K562 (cell line): ENCODE data around the gene LRRC38. TPM values are rescaled to one million over a fixed set of nuclear protein-coding genes. Genes with fewer than 3 reads are reported as not detected.

Experiments
- ATAC-seq: fragments of 200-7000 bp; cut with Tn5 transposase; 3 replicates; pipeline ENCODE4 v1.9.1; 2020; ENCODE audit warnings: moderate library complexity
- BruUV-seq: library from RNA; stranded (reverse); fragments of 400-500 nt; replicated peaks from 2 replicates; lab custom pipeline; 2021; lab: Mats Ljungman, UMichigan
- CTCF ChIA-PET: fragments of 300-600 bp; formaldehyde crosslinking; extraction: SDS; loops from one replicate; lab custom pipeline; 2021; ENCODE audit warnings: low intra/inter-chr PET ratio; lab: Yijun Ruan, JAX
- POLR2A ChIA-PET: fragments of 300-600, 350-650 bp; sonication (Branson Sonifier 250); formaldehyde crosslinking; extraction: SDS; loops from one replicate; lab custom pipeline; 2021; ENCODE audit warnings: antibody characterized with exemption, inconsistent platforms; lab: Yijun Ruan, JAX
- DNase-seq, 4 experiments: peaks; one replicate each; pipeline versions ENCODE4 v3.0.0 to v3.0.0-alpha.2; 2011 to 2018; ENCODE audit warnings: low spot score in 3 of 4, mixed read lengths in 3 of 4; ENCODE audit errors: extremely low read depth in 1 of 4
- FAIRE-seq: peaks from 2 replicates; lab custom pipeline; 2011; peaks lifted over from hg19 to GRCh38; lab: Jason Lieb, UNC
- H2AFZ ChIP-seq: 2 replicates; pipeline ENCODE4 v1.6.0; 2011; ENCODE audit warnings: low read depth, low read length, control low read depth, inconsistent platforms
- H3K27ac ChIP-seq: fragments of 200-600 bp; 3 replicates; pipeline ENCODE4 v1.8.0; 2011; ENCODE audit warnings: low read depth, mild to moderate bottlenecking, control low read depth, inconsistent platforms, low read length, moderate library complexity, mixed read lengths; ENCODE audit errors: extremely low read depth
- H3K27me3 ChIP-seq, 2 experiments: fragments of 300-600 bp in 1 of 2; 2 replicates in 1 of 2; 3 replicates in 1 of 2; pipeline versions ENCODE4 v1.6.0 to v1.8.0; 2011; ENCODE audit warnings: inconsistent platforms in 2 of 2, low read length in 2 of 2, mild to moderate bottlenecking in 1 of 2, mixed read lengths in 1 of 2, moderate library complexity in 1 of 2; ENCODE audit not compliant: control insufficient read depth in 2 of 2, insufficient read depth in 2 of 2
- H3K36me3 ChIP-seq: fragments of 300-600 bp; 3 replicates; pipeline ENCODE4 v1.8.0; 2011; ENCODE audit warnings: mild to moderate bottlenecking, low read length, inconsistent platforms; ENCODE audit not compliant: control insufficient read depth, insufficient read depth
- H3K4me1 ChIP-seq, 2 experiments: fragments of 200-600 bp in 1 of 2; replicated peaks in 1 of 2; 2 replicates in 1 of 2; 3 replicates in 1 of 2; pipeline versions ENCODE4 v1.5.1 to v1.8.0; 2011; ENCODE audit warnings: inconsistent platforms in 2 of 2, low read length in 2 of 2, mild to moderate bottlenecking in 1 of 2, mixed read lengths in 1 of 2, moderate library complexity in 1 of 2; ENCODE audit not compliant: control insufficient read depth in 2 of 2, insufficient read depth in 2 of 2
- H3K4me2 ChIP-seq: 2 replicates; pipeline ENCODE4 v1.6.1; 2011; ENCODE audit warnings: low read length, control low read depth, inconsistent platforms, mixed read lengths; ENCODE audit not compliant: insufficient read depth
- H3K4me3 ChIP-seq: fragments of 200-600 bp; sonication (generic), shearing (Covaris generic); 2 replicates; pipeline ENCODE4 v1.5.1; 2016; ENCODE audit warnings: control low read depth, inconsistent platforms
- H3K79me2 ChIP-seq: fragments of 200-600 bp; 3 replicates; pipeline ENCODE4 v1.8.0; 2011; ENCODE audit warnings: low read length, inconsistent platforms; ENCODE audit not compliant: control insufficient read depth, insufficient read depth
- H3K9ac ChIP-seq, 2 experiments: 2 replicates each; pipeline versions ENCODE4 v1.6.0 to v1.6.1; 2011; ENCODE audit warnings: low read depth in 2 of 2, low read length in 2 of 2, control low read depth in 1 of 2, inconsistent platforms in 1 of 2, mild to moderate bottlenecking in 1 of 2, mixed read lengths in 1 of 2; ENCODE audit not compliant: insufficient read depth in 1 of 2
- H3K9me1 ChIP-seq: one replicate; pipeline ENCODE4 v1.6.0; 2011; ENCODE audit warnings: inconsistent platforms, mild to moderate bottlenecking, low read length, moderate library complexity; ENCODE audit not compliant: control insufficient read depth, insufficient read depth
- H3K9me3 ChIP-seq: replicated peaks from 2 replicates; pipeline ENCODE4 v1.5.1; 2011; ENCODE audit warnings: low read depth, low read length, inconsistent platforms; ENCODE audit not compliant: control insufficient read depth, insufficient read depth
- H4K20me1 ChIP-seq: replicated peaks from 2 replicates; pipeline ENCODE4 v1.6.1; 2011; ENCODE audit warnings: low read length, inconsistent platforms, mixed read lengths; ENCODE audit not compliant: control insufficient read depth, insufficient read depth
- CBFB ChIP-seq: sonication (generic); formaldehyde crosslinking; IDR thresholded peaks from 2 replicates; pipeline ENCODE4 v1.4.0; 2020; ENCODE audit warnings: mild to moderate bottlenecking, missing genetic modification reagents
- FOXA3 ChIP-seq, 2 experiments: fragments of 450-650 bp in 1 of 2; sonication (generic) in 1 of 2; formaldehyde crosslinking; IDR thresholded peaks in 1 of 2; conservative IDR thresholded peaks in 1 of 2; 2 replicates each; pipeline versions ENCODE4 v1.4.0 to v1.8.0; 2020 to 2022; ENCODE audit warnings: mild to moderate bottlenecking in 2 of 2, missing genetic modification reagents in 1 of 2
- KDM2B ChIP-seq: fragments of 250-450 bp; sonication (Bioruptor Pico); IDR thresholded peaks from 2 replicates; pipeline ENCODE4 v1.8.0; 2021; ENCODE audit warnings: mild to moderate bottlenecking, moderate library complexity
- MEF2A ChIP-seq: IDR thresholded peaks from 2 replicates; pipeline ENCODE4 v1.6.1; 2011; ENCODE audit warnings: low read depth, mild to moderate bottlenecking, low read length, moderate library complexity; ENCODE audit not compliant: control insufficient read depth
- MTA2 ChIP-seq: fragments of 450-650 bp; IDR thresholded peaks from 2 replicates; pipeline ENCODE4 v1.6.1; 2016; ENCODE audit warnings: low read depth
- TARDBP ChIP-seq: fragments of 450-650 bp; IDR thresholded peaks from 2 replicates; pipeline ENCODE4 v1.6.1; 2016
- TCF3 ChIP-seq: sonication (generic); formaldehyde crosslinking; IDR thresholded peaks from 2 replicates; pipeline ENCODE4 v1.4.0; 2020; ENCODE audit warnings: mild to moderate bottlenecking, missing genetic modification reagents
- ZBTB1 ChIP-seq: sonication (generic); formaldehyde crosslinking; IDR thresholded peaks from 2 replicates; pipeline ENCODE4 v1.8.1; 2023; ENCODE audit warnings: missing genetic modification reagents, low read depth, mild to moderate bottlenecking, borderline replicate concordance
- ZBTB43 ChIP-seq: sonication (generic); formaldehyde crosslinking; IDR thresholded peaks from 2 replicates; pipeline ENCODE4 v1.8.0; 2023; ENCODE audit warnings: mild to moderate bottlenecking, missing genetic modification reagents
- ZNF253 ChIP-seq: fragments of 250-450 bp; sonication (Bioruptor Pico); conservative IDR thresholded peaks from 2 replicates; pipeline ENCODE4 v1.6.1; 2021; ENCODE audit warnings: mild to moderate bottlenecking
- ZNF696 ChIP-seq: fragments of 250-450 bp; sonication (Bioruptor Pico); conservative IDR thresholded peaks from 2 replicates; pipeline ENCODE4 v1.4.0; 2020; ENCODE audit warnings: mild to moderate bottlenecking, moderate library complexity
- WGBS: fragments of 100-300 bp; shearing (Covaris generic); methylation state at CpG from one replicate; pipeline ENCODE4 v1.1.6; 2016; ENCODE audit warnings: low coverage, mixed read lengths; ENCODE audit not compliant: insufficient coverage; ENCODE audit errors: missing lambda C conversion rate; 5-methylcytosine and 5-hydroxymethylcytosine counted together
- in situ Hi-C: fragments of 300-500 bp; cut with MboI; formaldehyde crosslinking; loops from 4 replicates; pipeline ENCODE4 v1.15.0; 2018; ENCODE audit warnings: inconsistent platforms, mixed read lengths
- intact Hi-C: fragments of 100-400 bp; cut with micrococcal nuclease; formaldehyde crosslinking; loops from 2 replicates; pipeline ENCODE4 v1.14.2; 2022
- polyA plus RNA-seq, 8 experiments: library from polyadenylated mRNA; depleted of rRNA in 4 of 8; stranded (reverse) in 5 of 8; unstranded in 3 of 8; fragments of >200 nt; fragmentation: Nextera tagmentation in 2 of 8; fragmentation: Illumina TruSeq in 1 of 8; extraction: Ambion mirVana in 2 of 8; extraction: Trizol in 1 of 8; gene quantifications; 2 replicates each; pipeline versions ENCODE4 v1.2.1 to v1.2.3, GENCODE V29; 2011 to 2014; ENCODE audit warnings: inconsistent platforms in 1 of 8, missing spikeins in 1 of 8
- total RNA-seq, 7 experiments: library from RNA; depleted of rRNA in 6 of 7; stranded (reverse); fragments of >200 nt in 6 of 7; fragmentation: Illumina TruSeq in 2 of 7; extraction: Trizol in 2 of 7; gene quantifications; 2 replicates each; pipeline versions ENCODE4 v1.2.1 to v1.2.3, GENCODE V29; 2011 to 2021; ENCODE audit warnings: low replicate concordance in 1 of 7
- TF ChIP-seq, protein P1 (sequence below), 3 experiments: IDR thresholded peaks in 2 of 3; conservative IDR thresholded peaks in 1 of 3; 2 replicates each; pipeline ENCODE4 v1.5.1; 2011 to 2012; ENCODE audit warnings: low read length in 3 of 3, mild to moderate bottlenecking in 3 of 3, control low read depth in 2 of 3, improper control_type of control experiment in 1 of 3, inconsistent platforms in 1 of 3, low read depth in 1 of 3, mixed read lengths in 1 of 3, moderate library complexity in 1 of 3; ENCODE audit not compliant: insufficient read depth in 2 of 3

Gene LRRC38
- total and polyA plus RNA-seq, 9 of the 15 experiments (the other 6 are each of a cell fraction or from before 2014, with no cell fraction given), result not detected

DNA sequence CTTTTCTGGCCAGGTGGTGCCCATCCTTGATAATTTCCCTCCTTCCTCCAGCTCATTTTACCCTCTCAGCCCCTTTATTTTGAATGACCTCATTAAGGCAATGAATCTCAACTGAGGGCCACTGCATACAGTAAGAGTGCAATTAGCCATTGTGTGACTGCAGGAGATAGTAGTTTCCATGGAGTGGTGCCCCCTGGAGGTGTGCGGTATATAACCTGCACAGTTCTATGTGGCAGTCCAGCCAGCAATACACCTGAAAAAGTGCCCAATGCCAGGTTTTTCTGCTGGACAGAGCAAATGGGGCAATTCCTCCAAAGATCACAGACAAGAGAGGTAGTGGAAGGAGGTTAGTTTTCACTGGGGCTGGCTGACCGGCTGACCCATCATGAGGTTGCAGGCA, 25.9 kb upstream of the LRRC38 start:
- Histone ChIP-seq H3K9me3 (no peaks in the 10 kb centered on the region), H3K36me3 (no peaks in the 10 kb centered on the region), H2AFZ (no peak overlapping the region), H3K4me2 (no peak overlapping the region)
- in situ Hi-C loops, result no loop called here
- TF ChIP-seq, protein P1, sequence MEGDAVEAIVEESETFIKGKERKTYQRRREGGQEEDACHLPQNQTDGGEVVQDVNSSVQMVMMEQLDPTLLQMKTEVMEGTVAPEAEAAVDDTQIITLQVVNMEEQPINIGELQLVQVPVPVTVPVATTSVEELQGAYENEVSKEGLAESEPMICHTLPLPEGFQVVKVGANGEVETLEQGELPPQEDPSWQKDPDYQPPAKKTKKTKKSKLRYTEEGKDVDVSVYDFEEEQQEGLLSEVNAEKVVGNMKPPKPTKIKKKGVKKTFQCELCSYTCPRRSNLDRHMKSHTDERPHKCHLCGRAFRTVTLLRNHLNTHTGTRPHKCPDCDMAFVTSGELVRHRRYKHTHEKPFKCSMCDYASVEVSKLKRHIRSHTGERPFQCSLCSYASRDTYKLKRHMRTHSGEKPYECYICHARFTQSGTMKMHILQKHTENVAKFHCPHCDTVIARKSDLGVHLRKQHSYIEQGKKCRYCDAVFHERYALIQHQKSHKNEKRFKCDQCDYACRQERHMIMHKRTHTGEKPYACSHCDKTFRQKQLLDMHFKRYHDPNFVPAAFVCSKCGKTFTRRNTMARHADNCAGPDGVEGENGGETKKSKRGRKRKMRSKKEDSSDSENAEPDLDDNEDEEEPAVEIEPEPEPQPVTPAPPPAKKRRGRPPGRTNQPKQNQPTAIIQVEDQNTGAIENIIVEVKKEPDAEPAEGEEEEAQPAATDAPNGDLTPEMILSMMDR (IDR thresholded peaks at IDR 0.05 in 2 of 3, conservative IDR thresholded peaks at IDR 0.05 in 1 of 3; ENCODE audit: insufficient read depth in 2 of 3, low read depth in 1 of 3, low read length in 3 of 3), result peak in 2 of 3 experiments; percentile 1 to 10; a peak in 2 of 6 replicates
- no peak for TF ChIP-seq KDM2B (CRISPR knock-in tag)
- TF ChIP-seq CBFB (CRISPR knock-in tag), result no peak
- TF ChIP-seq, all 486 proteins: peak for 1
- Histone ChIP-seq H3K9me1 (no peaks in the 10 kb centered on the region), H3K9ac (no peak overlapping the region), H4K20me1 (no peaks in the 10 kb centered on the region; the same call in 1 of the 2 replicates), H3K4me1 (no peaks in the 10 kb centered on the region), H3K4me3 (no peak overlapping the region), H3K79me2 (no peaks in the 10 kb centered on the region), H3K27ac (no peak overlapping the region), H3K27me3 (peaks cover 15 to 57% of the 10 kb centered on the region in 2 experiments; a peak in 3 of 5 replicates)
- FAIRE-seq (no peak), ATAC-seq (no peak), DNase-seq (no peak)
- ChIA-PET CTCF (interaction anchor here (0.6 kb wide), 1 partner anchor 88 kb away, joined by 4 read pairs; no protein-coding TSS in a partner anchor), POLR2A (no interaction called here)
- no TSS peak for BruUV-seq
- 0% methylated on average over 2 of the region's 2 CpGs for WGBS
- intact Hi-C loops, result no loop called here

GRCh38 chr1:13538832-13539231, 25.0 kb upstream of the LRRC38 start:
- Histone ChIP-seq H3K27me3 (peaks cover 15 to 52% of the 10 kb centered on the region in 2 experiments; a peak in 3 of 5 replicates), H3K9ac (no peak overlapping the region), H4K20me1 (no peaks in the 10 kb centered on the region; the same call in 1 of the 2 replicates), H3K9me1 (no peaks in the 10 kb centered on the region), H3K36me3 (no peaks in the 10 kb centered on the region), H3K4me1 (no peaks in the 10 kb centered on the region), H2AFZ (no peak overlapping the region), H3K27ac (no peak overlapping the region), H3K79me2 (no peaks in the 10 kb centered on the region), H3K4me3 (no peak overlapping the region), H3K9me3 (no peaks in the 10 kb centered on the region), H3K4me2 (no peak overlapping the region)
- no peak for FAIRE-seq
- no peak for ATAC-seq
- ChIA-PET CTCF (no interaction called here), POLR2A (no interaction called here)
- DNase-seq, result no peak
- BruUV-seq, result no TSS peak
- intact Hi-C loops, result no loop called here
- in situ Hi-C loops, result no loop called here
- WGBS, result 0% methylated on average over 2 of the region's 2 CpGs
- no peak for TF ChIP-seq TARDBP
- TF ChIP-seq ZBTB1 (CRISPR knock-in tag), result no peak
- TF ChIP-seq ZNF696 (CRISPR knock-in tag), result no peak
- TF ChIP-seq MTA2, result no peak
- TF ChIP-seq FOXA3 (CRISPR knock-in tag; conservative IDR thresholded peaks at IDR 0.05 in 1 of 2, IDR thresholded peaks at IDR 0.05 in 1 of 2), result no peak
- no peak for TF ChIP-seq TCF3
- no peak for TF ChIP-seq ZBTB43 (CRISPR knock-in tag)
- no peak for TF ChIP-seq ZNF253 (CRISPR knock-in tag)
- TF ChIP-seq MEF2A, result no peak
